Nephron (organoid): Measurements from ENCODE around the gene GPR35.

Experiments
- H3K27ac Mint-ChIP-seq, 3 experiments: 2 replicates each; pipeline ENCODE4 v1.8.0; 2020; ENCODE audit warnings: mixed read lengths in 3 of 3, mild to moderate bottlenecking in 2 of 3, moderate library complexity in 1 of 3
- H3K27me3 Mint-ChIP-seq: 2 replicates; pipeline ENCODE4 v1.8.0; 2021; ENCODE audit warnings: low read depth, mild to moderate bottlenecking, moderate library complexity, mixed read lengths
- H3K36me3 Mint-ChIP-seq: 2 replicates; pipeline ENCODE4 v1.8.0; 2020; ENCODE audit warnings: low read depth, mixed read lengths
- H3K4me1 Mint-ChIP-seq: 2 replicates; pipeline ENCODE4 v1.8.0; 2020; ENCODE audit warnings: mixed read lengths
- H3K4me3 Mint-ChIP-seq, 3 experiments: 2 replicates each; pipeline ENCODE4 v1.8.0; 2020; ENCODE audit warnings: mild to moderate bottlenecking in 3 of 3, mixed read lengths in 3 of 3, moderate library complexity in 2 of 3
- H3K9me3 Mint-ChIP-seq: 2 replicates; pipeline ENCODE4 v1.8.0; 2020; ENCODE audit warnings: mixed read lengths
- CTCF ChIP-seq, 3 experiments: fragments of 200-600 bp; sonication (generic); IDR thresholded peaks; one replicate each; pipeline ENCODE4 v1.5.0; 2021; ENCODE audit warnings: antibody characterized with exemption in 3 of 3; ENCODE audit not compliant: unreplicated experiment in 3 of 3

GPR35 gene

GRCh38 chr2:240578488-240578887 is 46.8 kb upstream of the GPR35 start:
- Mint-ChIP-seq H3K4me1 (peaks cover 7% of the 10 kb centered on the region), H3K36me3 (peaks cover 31% of the 10 kb centered on the region), H3K27ac (no peak overlapping the region), H3K27me3 (no peaks in the 10 kb centered on the region), H3K9me3 (no peaks in the 10 kb centered on the region), H3K4me3 (no peak overlapping the region)
- no peak for TF ChIP-seq CTCF (IDR thresholded peaks at IDR 0.05; ENCODE audit: unreplicated experiment in 3 of 3)

GRCh38 chr2:240579071-240579762 is 46.1 kb upstream of the GPR35 start:
- no peak overlapping the region for H3K4me3 Mint-ChIP-seq
- no peaks in the 10 kb centered on the region for H3K9me3 Mint-ChIP-seq
- H3K36me3 Mint-ChIP-seq = peaks cover 31% of the 10 kb centered on the region
- H3K27me3 Mint-ChIP-seq = no peaks in the 10 kb centered on the region
- no peak for TF ChIP-seq CTCF (IDR thresholded peaks at IDR 0.05; ENCODE audit: unreplicated experiment in 3 of 3)
- peaks cover 7% of the 10 kb centered on the region for H3K4me1 Mint-ChIP-seq
- no peak overlapping the region for H3K27ac Mint-ChIP-seq

- Mint-ChIP-seq H3K9me3 (no peaks in the 10 kb centered on the region), H3K36me3 (peaks cover 31% of the 10 kb centered on the region)
Observed at GRCh38 chr2:240579771-240580614, 45.3 kb upstream of the GPR35 start.

GRCh38 chr2:240581811-240582210 is 43.5 kb upstream of the GPR35 start:
- no peaks in the 10 kb centered on the region for H3K9me3 Mint-ChIP-seq
- H3K4me1 Mint-ChIP-seq = peaks cover 21% of the 10 kb centered on the region
- H3K4me3 Mint-ChIP-seq = peak overlapping the region in 2 of 3 experiments; percentile 18 to 19
- H3K27ac Mint-ChIP-seq = no peak overlapping the region
- H3K27me3 Mint-ChIP-seq = no peaks in the 10 kb centered on the region
- no peak for TF ChIP-seq CTCF (IDR thresholded peaks at IDR 0.05; ENCODE audit: unreplicated experiment in 3 of 3)
- peaks cover 31% of the 10 kb centered on the region for H3K36me3 Mint-ChIP-seq

More at GRCh38 chr2:240579771-240580614, 45.3 kb upstream of the GPR35 start:
- no peak for TF ChIP-seq CTCF (IDR thresholded peaks at IDR 0.05; ENCODE audit: unreplicated experiment in 3 of 3)
- H3K27me3 Mint-ChIP-seq = no peaks in the 10 kb centered on the region
- H3K4me1 Mint-ChIP-seq = peaks cover 15% of the 10 kb centered on the region
- H3K4me3 Mint-ChIP-seq = peak overlapping the region in 2 of 3 experiments; percentile 10 to 35
- no peak overlapping the region for H3K27ac Mint-ChIP-seq

GRCh38 chr2:240582781-240583180 is 42.5 kb upstream of the GPR35 start:
- Mint-ChIP-seq H3K36me3 (peaks cover 31% of the 10 kb centered on the region), H3K27me3 (no peaks in the 10 kb centered on the region), H3K27ac (no peak overlapping the region), H3K9me3 (no peaks in the 10 kb centered on the region), H3K4me3 (peak overlapping the region in 2 of 3 experiments; percentile 52 to 75), H3K4me1 (peaks cover 26% of the 10 kb centered on the region)
- TF ChIP-seq CTCF (IDR thresholded peaks at IDR 0.05; ENCODE audit: unreplicated experiment in 3 of 3) = no peak
